ENCODE results near the gene CIAO2B.
"Not testable (repeated sequence)": the region's sequence is repeated elsewhere in the genome, so short reads cannot be mapped to it uniquely, and the experiment has no call there.

Gene CIAO2B

GRCh38 chr16:66934138-66934838 is at the start of gene CIAO2B:
CIAO2B (minus strand) TSS chr16:66934402; CDS start chr16:66934364, 38 bp downstream.
- FAIRE-seq (no peak), DNase-seq (ENCODE audit: low spot score) (peak; percentile 65)

GRCh38 chr16:66983033-66983432 is 48.8 kb upstream of the CIAO2B start:
- FAIRE-seq: no peak
- no peak for DNase-seq (ENCODE audit: low spot score)

GRCh38 chr16:66979011-66979717 is 45.0 kb upstream of the CIAO2B start:
- FAIRE-seq (no peak), DNase-seq (ENCODE audit: low spot score) (no peak)

- DNase-seq (ENCODE audit: low spot score) (peak; percentile 74), FAIRE-seq (no peak)
These were observed 43.3 kb upstream of the CIAO2B start for GRCh38 chr16:66977341-66978113.

DNA sequence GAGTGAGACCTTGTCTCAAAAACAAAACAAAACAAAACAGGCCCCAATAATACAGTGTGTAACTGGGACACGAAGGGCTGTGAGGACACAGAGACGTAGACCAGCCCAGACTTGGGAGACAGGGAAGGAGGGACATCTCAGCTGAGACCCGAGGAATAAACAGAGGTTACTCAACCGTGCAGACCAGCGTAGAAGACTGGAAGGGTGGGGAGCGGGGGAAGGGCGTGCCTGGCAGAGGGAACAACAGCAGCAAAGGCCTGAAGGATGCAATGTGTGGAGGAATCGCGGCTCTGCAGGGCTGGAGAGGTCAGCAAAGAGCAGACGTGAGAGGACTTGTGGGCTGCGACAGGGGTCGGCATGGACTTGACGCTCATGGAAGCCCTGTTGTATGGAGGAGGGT is 42.5 kb upstream of the CIAO2B start:
- no peak for FAIRE-seq
- peak; percentile 11 for DNase-seq (ENCODE audit: low spot score)

DNA sequence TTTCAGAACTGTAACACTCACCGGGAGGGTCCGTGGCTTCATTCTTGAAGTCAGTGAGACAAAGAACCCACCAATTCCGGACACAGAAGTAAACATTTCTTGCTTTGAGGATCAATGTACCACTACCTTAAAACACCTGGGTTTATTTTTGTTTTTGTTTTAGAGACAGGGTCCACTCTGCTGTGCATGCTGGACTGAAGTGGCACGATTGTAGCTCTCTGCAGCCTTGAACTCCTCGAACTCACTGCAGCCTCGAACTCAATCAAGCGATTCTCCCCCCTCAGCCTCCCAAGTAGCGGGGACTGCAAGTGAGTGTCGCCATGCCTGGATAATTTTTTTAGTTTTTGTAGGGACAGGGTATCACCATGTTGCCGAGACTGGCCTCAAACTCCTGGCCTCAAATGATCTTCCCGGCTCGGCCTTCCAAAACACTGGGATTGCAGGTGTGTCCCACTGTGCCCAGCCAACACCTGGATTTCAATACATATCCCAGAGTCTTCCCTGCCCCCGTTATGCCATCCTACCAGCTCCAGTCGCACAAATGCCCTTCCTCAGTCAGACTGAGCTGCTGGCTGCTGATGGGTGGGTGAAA is 41.2 kb upstream of the CIAO2B start:
- FAIRE-seq (no peak), DNase-seq (ENCODE audit: low spot score) (no peak)

- not testable (repeated sequence) for DNase-seq (ENCODE audit: low spot score); FAIRE-seq
These were observed 40.7 kb upstream of the CIAO2B start for GRCh38 chr16:66974932-66975246.

DNA sequence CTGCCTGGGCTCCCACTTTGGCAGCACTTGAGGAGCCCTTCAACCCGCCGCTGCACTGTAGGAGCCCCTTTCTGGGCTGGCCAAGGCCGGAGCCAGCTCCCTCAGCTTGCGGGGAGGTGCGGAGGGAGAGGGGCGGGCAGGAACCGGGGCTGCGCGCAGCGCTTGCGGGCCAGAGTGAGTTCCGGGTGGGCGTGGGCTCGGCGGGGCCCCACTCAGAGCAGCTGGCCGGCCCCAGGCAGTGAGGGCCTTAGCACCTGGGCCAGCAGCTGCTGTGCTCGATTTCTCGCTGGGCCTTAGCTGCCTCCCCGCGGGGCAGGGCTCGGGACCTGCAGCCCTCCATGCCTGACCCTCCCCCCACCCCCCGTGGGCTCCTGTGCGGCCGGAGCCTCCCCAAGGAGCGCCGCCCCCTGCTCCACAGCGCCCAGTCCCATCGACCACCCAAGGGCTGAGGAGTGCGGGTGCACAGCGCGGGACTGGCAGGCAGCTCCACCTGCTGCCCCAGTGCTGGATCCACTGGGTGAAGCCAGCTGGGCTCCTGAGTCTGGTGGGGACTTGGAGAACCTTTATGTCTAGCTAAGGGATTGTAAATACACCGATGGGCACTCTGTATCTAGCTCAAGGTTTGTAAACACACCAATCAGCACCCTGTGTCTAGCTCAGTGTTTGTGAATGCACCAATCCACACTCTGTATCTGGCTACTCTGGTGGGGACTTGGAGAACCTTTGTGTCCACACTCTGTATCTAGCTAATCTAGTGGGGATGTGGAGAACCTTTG is 40.1 kb upstream of the CIAO2B start:
- not testable (repeated sequence) for FAIRE-seq; DNase-seq (ENCODE audit: low spot score)

DNA sequence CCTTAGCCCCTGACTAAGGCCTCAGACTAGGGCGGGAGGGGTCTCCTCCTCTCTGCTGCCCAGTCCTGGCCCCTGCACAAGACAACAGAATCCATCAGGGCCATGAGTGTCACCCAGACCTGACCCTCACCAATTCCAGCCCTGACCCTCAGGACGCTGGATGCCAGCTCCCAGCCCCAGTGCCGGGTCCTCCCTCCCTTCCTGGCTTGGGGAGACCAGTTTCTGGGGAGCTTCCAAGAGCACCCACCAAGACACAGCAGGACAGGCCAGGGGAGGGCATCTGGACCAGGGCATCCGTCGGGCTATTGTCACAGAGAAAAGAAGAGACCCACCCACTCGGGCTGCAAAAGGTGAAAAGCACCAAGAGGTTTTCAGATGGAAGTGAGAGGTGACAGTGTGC is 39.5 kb upstream of the CIAO2B start:
- FAIRE-seq (no peak), DNase-seq (ENCODE audit: low spot score) (no peak)

DNA sequence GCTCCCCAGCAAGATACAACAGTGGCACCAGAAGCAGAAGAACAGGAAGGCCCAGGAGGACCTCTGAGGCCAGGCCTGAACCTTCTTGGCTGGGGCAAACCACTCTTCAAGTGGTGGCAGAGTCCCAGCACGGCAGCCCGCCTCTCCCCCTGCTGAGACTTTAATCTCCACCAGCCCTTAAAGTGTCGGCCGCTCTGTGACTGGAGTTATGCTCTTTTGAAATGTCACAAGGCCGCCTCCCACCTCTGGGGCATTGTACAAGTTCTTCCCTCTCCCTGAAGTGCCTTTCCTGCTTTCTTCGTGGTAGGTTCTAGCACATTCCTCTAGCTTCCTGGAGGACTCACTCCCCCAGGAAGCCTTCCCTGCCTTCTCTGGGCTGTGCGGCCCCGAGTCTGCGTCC is 38.8 kb upstream of the CIAO2B start:
- FAIRE-seq (no peak), DNase-seq (ENCODE audit: low spot score) (no peak)

DNA sequence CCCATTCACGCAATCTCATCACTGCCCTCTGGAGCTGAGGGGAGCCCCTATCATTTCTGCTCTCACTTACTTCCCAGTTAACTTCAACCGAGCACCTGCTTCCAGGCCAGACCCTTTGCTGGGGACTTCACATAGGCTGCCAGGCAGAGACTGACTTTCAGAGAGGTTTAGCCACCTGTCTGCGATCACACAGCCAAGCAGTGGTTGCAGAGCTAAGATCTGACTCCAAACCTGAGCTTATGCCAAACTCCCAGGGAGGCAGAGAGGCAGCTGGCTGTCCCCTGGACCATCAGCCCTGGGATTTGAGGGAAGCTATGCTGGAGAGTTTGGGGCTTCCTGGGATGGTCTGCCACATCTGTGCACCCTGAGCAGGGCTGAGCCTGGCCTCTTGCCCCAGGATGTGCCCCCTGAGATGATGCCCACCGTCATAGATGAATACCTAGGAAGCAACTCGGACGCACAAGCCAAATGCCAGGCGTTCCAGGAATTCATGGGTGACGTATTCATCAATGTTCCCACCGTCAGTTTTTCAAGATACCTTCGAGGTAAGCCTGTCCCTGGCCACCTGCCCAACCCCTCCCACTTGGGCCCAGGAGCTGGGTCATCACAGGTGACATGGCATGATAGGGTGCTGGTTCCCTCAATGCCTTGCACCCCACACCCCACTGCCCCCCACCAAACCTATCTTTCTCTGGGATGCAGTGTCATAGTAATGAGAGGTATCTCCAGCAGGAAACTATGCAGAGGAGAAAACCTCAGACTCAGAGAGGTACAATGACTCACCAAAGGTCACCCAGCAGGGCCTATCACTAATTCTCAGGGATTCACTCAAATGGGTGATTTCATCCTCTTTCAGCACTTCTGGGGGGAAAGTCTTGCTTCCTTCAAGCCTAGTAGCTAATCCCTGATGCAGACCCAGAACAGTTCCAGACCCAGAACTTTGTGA is 36.8 kb upstream of the CIAO2B start:
- DNase-seq (ENCODE audit: low spot score) (peak; percentile 85), FAIRE-seq (peak; percentile 86)

DNA sequence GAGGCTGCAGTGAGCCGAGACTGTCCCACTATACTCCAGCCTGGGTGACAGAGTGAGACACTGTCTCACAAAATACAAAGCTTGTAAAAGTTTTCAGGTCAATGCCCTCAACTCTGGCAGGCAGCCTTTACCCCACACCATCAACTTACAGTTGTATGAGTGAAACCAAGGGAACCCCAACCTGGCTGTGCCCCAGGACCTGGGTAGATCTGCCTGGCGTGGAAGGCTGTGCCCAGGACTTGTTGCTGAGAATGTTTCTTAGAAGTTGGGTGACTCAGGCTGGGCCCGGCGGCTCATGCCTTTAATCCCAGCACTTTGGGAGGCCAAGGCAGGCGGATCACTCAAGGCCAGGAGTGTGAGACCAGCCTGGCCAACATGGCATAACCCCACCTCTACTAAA is 34.6 kb upstream of the CIAO2B start:
- DNase-seq (ENCODE audit: low spot score) (no peak), FAIRE-seq (no peak)

DNA sequence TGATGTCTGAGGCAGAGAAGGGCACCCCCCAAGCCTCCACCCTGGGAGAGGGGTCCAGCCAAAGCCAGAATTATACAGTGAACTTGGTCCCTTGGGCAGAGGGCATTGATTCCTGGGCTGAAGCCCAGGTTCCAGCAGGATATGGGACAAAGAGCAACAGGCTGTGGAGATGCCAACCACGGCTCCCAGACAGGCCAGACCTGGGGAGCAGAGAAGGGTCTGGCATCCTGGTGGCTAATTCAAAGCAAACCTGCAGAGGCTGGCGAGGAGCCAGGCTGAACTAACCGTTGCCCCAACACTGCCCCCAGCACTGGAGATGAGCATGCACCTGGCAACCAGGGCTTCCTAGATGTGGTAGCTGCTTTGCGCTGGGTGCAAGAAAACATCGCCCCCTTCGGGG is 29.8 kb upstream of the CIAO2B start:
- FAIRE-seq (no peak), DNase-seq (ENCODE audit: low spot score) (no peak)

- DNase-seq (ENCODE audit: low spot score): no peak
- FAIRE-seq: no peak
These were observed 27.7 kb upstream of the CIAO2B start for GRCh38 chr16:66961914-66962313.

DNA sequence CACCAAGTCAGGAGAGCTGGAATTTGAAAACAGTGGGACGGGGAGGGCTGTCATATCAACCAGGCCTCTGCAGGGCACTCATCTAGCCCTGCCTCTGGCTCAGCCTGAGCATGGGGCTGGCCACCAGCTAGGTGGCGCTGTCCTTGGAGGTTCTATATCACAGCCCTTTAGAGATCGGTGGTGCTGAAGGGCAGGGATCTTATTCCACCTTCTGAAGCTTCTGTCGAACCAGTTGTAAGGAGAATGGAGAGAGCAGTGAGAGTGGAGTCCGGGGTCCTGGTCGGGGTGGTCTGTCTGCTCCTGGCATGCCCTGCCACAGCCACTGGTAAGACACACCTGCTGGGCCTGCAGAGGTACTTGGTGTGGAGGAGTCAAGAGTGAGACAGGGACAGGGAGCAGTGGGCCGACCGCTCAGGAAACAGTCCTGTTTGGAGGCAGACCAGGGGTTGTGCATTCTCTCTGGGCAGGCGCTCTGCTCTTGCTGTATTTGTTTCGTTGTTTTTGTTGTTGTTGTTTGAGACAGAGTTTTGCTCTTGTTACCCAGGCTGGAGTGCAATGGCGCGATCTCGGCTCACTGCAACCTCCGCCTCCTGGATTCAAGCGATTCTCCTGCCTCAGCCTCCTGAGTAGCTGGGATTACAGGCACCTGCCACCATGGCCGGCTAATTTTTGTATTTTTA is 27.0 kb upstream of the CIAO2B start, which contains the start of gene CES3:
CES3 (plus strand) TSS at position 202 of the 680 bp plus-strand sequence; CDS start at position 244, 42 bp downstream.
- no peak for FAIRE-seq
- DNase-seq (ENCODE audit: low spot score): peak; percentile 50

- no peak for FAIRE-seq
- DNase-seq (ENCODE audit: low spot score): no peak
These were observed 26.1 kb upstream of the CIAO2B start for GRCh38 chr16:66960270-66960669.

GRCh38 chr16:66959704-66960161 is 25.5 kb upstream of the CIAO2B start:
- DNase-seq (ENCODE audit: low spot score) (no peak), FAIRE-seq (no peak)

DNA sequence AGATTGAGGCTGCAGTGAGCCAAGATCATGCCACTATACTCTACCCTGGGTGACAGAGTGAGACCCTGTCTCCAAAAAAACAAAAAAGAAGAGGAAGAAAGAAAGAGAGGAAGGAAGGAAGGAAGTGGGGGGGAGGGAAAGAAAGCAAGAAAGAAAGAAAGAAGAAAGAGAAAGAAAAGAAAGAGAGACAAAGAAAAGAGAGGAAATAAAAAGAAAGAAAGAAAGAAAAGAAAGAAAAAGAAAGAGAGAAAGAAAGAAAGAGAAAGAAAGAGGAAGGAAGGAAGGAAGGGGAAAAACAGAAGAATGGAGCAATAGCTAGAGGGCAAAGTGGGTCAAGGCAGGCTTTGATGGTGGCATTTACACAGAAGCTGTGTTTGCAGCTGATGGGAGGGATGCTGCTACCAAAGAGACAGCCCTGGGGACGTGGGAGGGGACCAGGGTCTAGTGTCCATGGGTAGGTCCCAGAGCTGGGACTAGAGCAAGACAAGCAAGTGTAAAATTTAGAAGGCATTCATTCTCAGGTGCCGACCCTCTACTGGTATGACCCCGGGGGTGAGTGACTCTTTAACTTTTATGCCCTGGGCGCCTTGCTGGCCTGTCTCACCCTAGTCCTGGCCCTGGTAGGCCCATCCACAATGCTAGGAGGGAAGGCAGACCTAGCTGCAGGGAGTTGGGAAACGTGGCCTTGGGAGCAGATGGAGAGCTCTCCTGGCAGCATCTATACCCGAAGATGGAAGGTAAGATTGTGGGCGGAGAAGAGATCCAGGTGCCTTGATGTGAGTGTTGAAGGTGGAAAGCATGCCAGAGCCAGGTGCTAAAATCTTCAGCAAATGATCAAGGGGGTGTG is 24.9 kb upstream of the CIAO2B start:
- DNase-seq (ENCODE audit: low spot score) (no peak), FAIRE-seq (no peak)
